ENCODE results near the gene RNF181. TPM values are rescaled to one million over a fixed set of nuclear protein-coding genes. Genes with fewer than 3 reads are reported as not detected.
"Not testable (repeated sequence)": the region's sequence is repeated elsewhere in the genome, so short reads cannot be mapped to it uniquely, and the experiment has no call there.

Gene RNF181
- total RNA-seq, 4 donors from 2014 or later = 86.9 to 202 (median 168) TPM

- H3K27ac ChIP-seq = no peak overlapping the region
- H3K9me3 ChIP-seq = no peaks in the 10 kb centered on the region
- no peaks in the 10 kb centered on the region for H3K27me3 ChIP-seq
- H3K4me1 ChIP-seq = peaks cover 30 to 43% of the 10 kb centered on the region in 2 donors
- intact Hi-C loops (cut with DNase I) = no loop called here
- no peak for DNase-seq
- H3K36me3 ChIP-seq = peaks cover 6 to 12% of the 10 kb centered on the region in 2 donors
- no peak overlapping the region for H3K4me3 ChIP-seq (replicated peaks in 1 of 3)
- TF ChIP-seq CTCF (IDR thresholded peaks at IDR 0.05) = no peak
- TF ChIP-seq POLR2A (IDR thresholded peaks at IDR 0.05) = no peak
- WGBS, 2 donors = 81 to 89% methylated on average over 2 to 3 of the region's 3 CpGs
These were observed 4.7 kb downstream of the RNF181 start for GRCh38 chr2:85600235-85600575.

- Histone ChIP-seq H3K9me3 (no peaks in the 10 kb centered on the region), H3K27ac (peak overlapping the region; percentile 42 to 76 (median 63)), H3K4me3 (replicated peaks in 1 of 3) (peak overlapping the region in 2 of 3 donors; percentile 51 to 60), H3K36me3 (peaks cover 6 to 12% of the 10 kb centered on the region in 2 donors), H3K4me1 (peaks cover 35 to 52% of the 10 kb centered on the region in 2 donors), H3K27me3 (no peaks in the 10 kb centered on the region)
- TF ChIP-seq POLR2A (IDR thresholded peaks at IDR 0.05) (no peak), CTCF (IDR thresholded peaks at IDR 0.05) (no peak)
- no peak for DNase-seq
- 79% methylated on average over 3 to 5 of the region's 6 CpGs for WGBS, 2 donors
- intact Hi-C loops (cut with DNase I) = no loop called here
These were observed 5.6 kb downstream of the RNF181 start for GRCh38 chr2:85600951-85601770.

- WGBS, 2 donors = 10 to 11% methylated on average over 13 to 18 of the region's 36 CpGs
- intact Hi-C loops (cut with DNase I) = no loop called here
- Histone ChIP-seq H3K4me3 (replicated peaks in 1 of 3) (peak overlapping the region; percentile 21 to 60 (median 51)), H3K36me3 (peaks cover 6 to 12% of the 10 kb centered on the region in 2 donors), H3K27ac (peak overlapping the region; percentile 42 to 76 (median 63)), H3K4me1 (peaks cover 29 to 48% of the 10 kb centered on the region in 2 donors), H3K27me3 (no peaks in the 10 kb centered on the region), H3K9me3 (no peaks in the 10 kb centered on the region)
- DNase-seq = peak; percentile 85 to 86
- no peak for TF ChIP-seq POLR2A (IDR thresholded peaks at IDR 0.05)
- no peak for TF ChIP-seq CTCF (IDR thresholded peaks at IDR 0.05)
These were observed 6.4 kb downstream of the RNF181 start for GRCh38 chr2:85601771-85602475.

- peaks cover 0 to 6% of the 10 kb centered on the region in 2 donors for H3K36me3 ChIP-seq
- H3K27me3 ChIP-seq = no peaks in the 10 kb centered on the region
- peak within 1 kb of the TSS; percentile 42 to 76 (median 63) for H3K27ac ChIP-seq
- WGBS, 2 donors = 0% methylated on average over 14 to 29 of the region's 73 CpGs
- peaks cover 29 to 45% of the 10 kb centered on the region in 2 donors for H3K4me1 ChIP-seq
- TF ChIP-seq POLR2A (IDR thresholded peaks at IDR 0.05) = peak; percentile 58 to 90
- TF ChIP-seq CTCF (IDR thresholded peaks at IDR 0.05) = peak in 3 of 6 experiments; percentile 45 to 62 (median 50)
- intact Hi-C loops (cut with DNase I) = no loop called here
- peak within 1 kb of the TSS; percentile 51 to 60 (median 52) for H3K4me3 ChIP-seq (replicated peaks in 1 of 3)
- peak; percentile 97 for DNase-seq
- H3K9me3 ChIP-seq = no peaks in the 10 kb centered on the region
These were observed 7.1 kb downstream of the RNF181 start, which contains the start of gene TMEM150A for GRCh38 chr2:85602476-85603234. Gene TMEM150A (minus strand): TSS chr2:85602698. CDS start chr2:85601948, 750 bp downstream.

- WGBS, 2 donors = 50 to 62% methylated on average over 3 of the region's 3 CpGs
- DNase-seq; H3K9me3 ChIP-seq; H3K4me3 ChIP-seq (replicated peaks in 1 of 3); H3K27me3 ChIP-seq; intact Hi-C loops (cut with DNase I): not testable (repeated sequence)
- peaks cover 29 to 45% of the 10 kb centered on the region in 2 donors for H3K4me1 ChIP-seq
- peak overlapping the region; percentile 33 to 78 (median 45) for H3K27ac ChIP-seq
- H3K36me3 ChIP-seq = peaks cover 3 to 15% of the 10 kb centered on the region in 2 donors
These were observed 8.5 kb downstream of the RNF181 start for GRCh38 chr2:85604133-85604444.
